Right ventricle myocardium superior (tissue), 1 donor: ENCODE results near the gene CYLD. TPM values are rescaled to one million over a fixed set of nuclear protein-coding genes. Genes with fewer than 3 reads are reported as not detected.
A peak's percentile ranks its signal among the peaks of the same experiment; 100 is the strongest.

ENCODE experiments used
- ATAC-seq: fragments of 200-7000 bp; cut with Tn5 transposase; one replicate; pipeline ENCODE4 v1.9.1; 2020; ENCODE audit warnings: mild to moderate bottlenecking; ENCODE audit not compliant: poor library complexity
- DNase-seq: peaks from one replicate; pipeline ENCODE4 v3.0.0-alpha.2; 2020
- intact Hi-C: fragments of 100-400 bp; cut with DNase I; formaldehyde crosslinking; loops from one replicate; pipeline ENCODE4 v1.11.2; 2022
- total RNA-seq: library from RNA; stranded (reverse); fragmentation: NEBNext Ultra II Directional; extraction: Animal tissue kit (Norgen Biotek cat#: 25700); gene quantifications from one replicate; pipeline ENCODE4 v1.2.1, GENCODE V29; 2021
- donor health status: DM: no; HTN: yes; CAD: no; lungs with severe emphysema.

The CYLD gene
- total RNA-seq, 1 donor from 2014 or later = 29.4 TPM

- intact Hi-C loops = no loop called here
- peak; percentile 48 for ATAC-seq
- no peak for DNase-seq
Observed at GRCh38 chr16:50709061-50709684, 32.7 kb upstream of the CYLD start.

- DNase-seq (no peak), ATAC-seq (no peak)
- intact Hi-C loops = no loop called here
Observed at GRCh38 chr16:50709980-50710379, 31.9 kb upstream of the CYLD start.

- intact Hi-C loops = no loop called here
- ATAC-seq (no peak), DNase-seq (no peak)
Observed at GRCh38 chr16:50711040-50711439, 30.8 kb upstream of the CYLD start.

- intact Hi-C loops = no loop called here
- peak; percentile 89 for ATAC-seq
- DNase-seq = peak; percentile 76
Observed at GRCh38 chr16:50711862-50712559, 29.9 kb upstream of the CYLD start.

GRCh38 chr16:50712560-50712898 is 29.4 kb upstream of the CYLD start:
- intact Hi-C loops = no loop called here
- no peak for ATAC-seq

GRCh38 chr16:50712956-50713355 is 28.9 kb upstream of the CYLD start:
- no peak for ATAC-seq
- intact Hi-C loops = no loop called here
- DNase-seq = no peak

More at GRCh38 chr16:50712560-50712898, 29.4 kb upstream of the CYLD start:
- no peak for DNase-seq

- no peak for ATAC-seq
- intact Hi-C loops = no loop called here
Observed at GRCh38 chr16:50717091-50717490, 24.8 kb upstream of the CYLD start.

GRCh38 chr16:50717494-50717893 is 24.4 kb upstream of the CYLD start:
- ATAC-seq = no peak
- DNase-seq = no peak
- intact Hi-C loops = no loop called here

More at GRCh38 chr16:50717091-50717490, 24.8 kb upstream of the CYLD start:
- DNase-seq = no peak

- DNase-seq (no peak), ATAC-seq (no peak)
- intact Hi-C loops = no loop called here
Observed at GRCh38 chr16:50718061-50718760, 23.7 kb upstream of the CYLD start.

- DNase-seq = no peak
- no peak for ATAC-seq
- intact Hi-C loops = no loop called here
Observed at GRCh38 chr16:50718761-50719400, 23.0 kb upstream of the CYLD start.

GRCh38 chr16:50719401-50720337 is 22.2 kb upstream of the CYLD start:
- DNase-seq (no peak), ATAC-seq (no peak)
- intact Hi-C loops = no loop called here

GRCh38 chr16:50721549-50722404 is 20.1 kb upstream of the CYLD start:
- intact Hi-C loops = no loop called here
- no peak for ATAC-seq
- no peak for DNase-seq

GRCh38 chr16:50722405-50722737 is 19.5 kb upstream of the CYLD start:
- intact Hi-C loops = no loop called here
- DNase-seq (no peak), ATAC-seq (no peak)

- DNase-seq = no peak
- no peak for ATAC-seq
- intact Hi-C loops = no loop called here
Observed at GRCh38 chr16:50722960-50723359, 18.9 kb upstream of the CYLD start.

GRCh38 chr16:50724306-50724705 is 17.6 kb upstream of the CYLD start:
- DNase-seq = no peak
- ATAC-seq = no peak
- intact Hi-C loops = no loop called here

GRCh38 chr16:50731130-50731988 is 10.5 kb upstream of the CYLD start:
- DNase-seq (no peak), ATAC-seq (no peak)
- intact Hi-C loops = no loop called here
